ENCODE data around the gene GPN1.
A peak's percentile ranks its signal among the peaks of the same experiment; 100 is the strongest.
"Not testable (repeated sequence)": the region's sequence is repeated elsewhere in the genome, so short reads cannot be mapped to it uniquely, and the experiment has no call there.

GPN1 gene

GRCh38 chr2:27680571-27680970 lies 51.7 kb downstream of the GPN1 start:
- TF ChIP-seq CTCF (IDR thresholded peaks at IDR 0.05; ENCODE audit: control insufficient read depth, extremely low read depth, insufficient read depth), result no peak
- no peak overlapping the region for H3K4me3 ChIP-seq (ENCODE audit: low read depth, low read length)
- DNase-seq (ENCODE audit: low read depth), result no peak

GRCh38 chr2:27681841-27682240 lies 53.0 kb downstream of the GPN1 start:
- TF ChIP-seq CTCF (IDR thresholded peaks at IDR 0.05; ENCODE audit: control insufficient read depth, extremely low read depth, insufficient read depth), result no peak
- no peak overlapping the region for H3K4me3 ChIP-seq (ENCODE audit: low read depth, low read length)
- DNase-seq (ENCODE audit: low read depth), result no peak

- DNase-seq (ENCODE audit: low read depth); H3K4me3 ChIP-seq (ENCODE audit: low read depth, low read length): not testable (repeated sequence)
Observed at GRCh38 chr2:27682334-27682771, 53.5 kb downstream of the GPN1 start.

GRCh38 chr2:27683390-27684071 lies 54.7 kb downstream of the GPN1 start:
- TF ChIP-seq CTCF (IDR thresholded peaks at IDR 0.05; ENCODE audit: control insufficient read depth, extremely low read depth, insufficient read depth), result peak; percentile 99
- peak; percentile 77 for DNase-seq (ENCODE audit: low read depth)
- H3K4me3 ChIP-seq (ENCODE audit: low read depth, low read length), result no peak overlapping the region

GRCh38 chr2:27685006-27685405 lies 56.2 kb downstream of the GPN1 start:
- not testable (repeated sequence) for H3K4me3 ChIP-seq (ENCODE audit: low read depth, low read length); DNase-seq (ENCODE audit: low read depth)

- DNase-seq (ENCODE audit: low read depth), result no peak
- H3K4me3 ChIP-seq (ENCODE audit: low read depth, low read length), result no peak overlapping the region
- no peak for TF ChIP-seq CTCF (IDR thresholded peaks at IDR 0.05; ENCODE audit: control insufficient read depth, extremely low read depth, insufficient read depth)
Observed at GRCh38 chr2:27685577-27685976, 56.7 kb downstream of the GPN1 start.

GRCh38 chr2:27687232-27687631 lies 58.4 kb downstream of the GPN1 start:
- TF ChIP-seq CTCF (IDR thresholded peaks at IDR 0.05; ENCODE audit: control insufficient read depth, extremely low read depth, insufficient read depth), result no peak
- no peak overlapping the region for H3K4me3 ChIP-seq (ENCODE audit: low read depth, low read length)
- DNase-seq (ENCODE audit: low read depth), result no peak

GRCh38 chr2:27689424-27689823 lies 60.6 kb downstream of the GPN1 start:
- DNase-seq (ENCODE audit: low read depth), result no peak
- TF ChIP-seq CTCF (IDR thresholded peaks at IDR 0.05; ENCODE audit: control insufficient read depth, extremely low read depth, insufficient read depth), result no peak
- H3K4me3 ChIP-seq (ENCODE audit: low read depth, low read length), result no peak overlapping the region

All from LNCaP clone FGC (cell line).